ENCODE data around the gene SPAG7.

SPAG7 gene

GRCh38 chr17:4949321-4950074 is 18.1 kb downstream of the SPAG7 start:
- DNase-seq: peak; percentile 65 to 70

- peak; percentile 66 to 75 for DNase-seq
These were observed 18.7 kb downstream of the SPAG7 start for GRCh38 chr17:4948931-4949320.

GRCh38 chr17:4948166-4948930 is 19.3 kb downstream of the SPAG7 start, which contains the start of gene PFN1:
Gene PFN1 (minus strand): TSS chr17:4948530. CDS start chr17:4948394, 136 bp downstream.
- DNase-seq: peak; percentile 84 to 85

- DNase-seq: peak; percentile 62 to 64
These were observed 20.0 kb downstream of the SPAG7 start for GRCh38 chr17:4947411-4948165.

- no peak for DNase-seq
These were observed 20.6 kb downstream of the SPAG7 start for GRCh38 chr17:4947010-4947410.

GRCh38 chr17:4946312-4946976 is 21.2 kb downstream of the SPAG7 start:
- no peak for DNase-seq

GRCh38 chr17:4945944-4946280 is 21.7 kb downstream of the SPAG7 start:
- no peak for DNase-seq

- peak; percentile 79 to 82 for DNase-seq
These were observed 22.3 kb downstream of the SPAG7 start for GRCh38 chr17:4945176-4945943.

GRCh38 chr17:4944554-4945175 is 23.0 kb downstream of the SPAG7 start:
- DNase-seq: peak in 1 of 2 donors; percentile 44

- peak in 1 of 2 donors; percentile 44 for DNase-seq
These were observed 23.5 kb downstream of the SPAG7 start for GRCh38 chr17:4944163-4944553.

- no peak for DNase-seq
These were observed 24.7 kb downstream of the SPAG7 start for GRCh38 chr17:4942760-4943508.

GRCh38 chr17:4941319-4941610 is 26.4 kb downstream of the SPAG7 start:
- DNase-seq: no peak

- DNase-seq: no peak
These were observed 26.9 kb downstream of the SPAG7 start for GRCh38 chr17:4940555-4941318.

GRCh38 chr17:4939796-4940554 is 27.6 kb downstream of the SPAG7 start, which contains the start of the genes RNF167 and SLC25A11:
Gene RNF167 (plus strand): TSS chr17:4940268. CDS start chr17:4940910, 642 bp downstream.
Gene SLC25A11 (minus strand): TSS chr17:4940046. CDS start chr17:4939910, 136 bp downstream.
- peak; percentile 89 to 94 for DNase-seq

- DNase-seq: no peak
These were observed 28.1 kb downstream of the SPAG7 start for GRCh38 chr17:4939546-4939795.

GRCh38 chr17:4938688-4939545 is 28.7 kb downstream of the SPAG7 start:
- DNase-seq: no peak

- DNase-seq: no peak
These were observed 29.5 kb downstream of the SPAG7 start for GRCh38 chr17:4938069-4938491.

GRCh38 chr17:4937553-4937952 is 30.1 kb downstream of the SPAG7 start:
- no peak for DNase-seq

- no peak for DNase-seq
These were observed 31.2 kb downstream of the SPAG7 start for GRCh38 chr17:4936436-4936835.
